SK-N-MC (cell line): Measurements from ENCODE around the gene ATP6V0A1.
A peak's percentile ranks its signal among the peaks of the same experiment; 100 is the strongest.
"Not testable (repeated sequence)": the region's sequence is repeated elsewhere in the genome, so short reads cannot be mapped to it uniquely, and the experiment has no call there.

Experiments
- DNase-seq: peaks from one replicate; pipeline ENCODE4 v3.0.0-alpha.2; 2011; ENCODE audit warnings: low read depth, low spot score
- H3K27ac ChIP-seq: fragments of 200-600 bp; sonication (generic); 2 replicates; pipeline ENCODE4 v1.5.1; 2016; ENCODE audit warnings: mixed run types
- H3K36me3 ChIP-seq: fragments of 200-600 bp; sonication (generic); 2 replicates; pipeline ENCODE4 v1.6.1; 2017; ENCODE audit warnings: antibody characterized with exemption, low read length, mixed read lengths; ENCODE audit not compliant: insufficient read depth
- H3K4me3 ChIP-seq: fragments of 200-600 bp; sonication (generic); 2 replicates; pipeline ENCODE4 v1.5.1; 2016
- H3K9ac ChIP-seq: fragments of 200-600 bp; sonication (generic); 2 replicates; pipeline ENCODE4 v1.8.0; 2017; ENCODE audit warnings: mixed run types, mixed read lengths; ENCODE audit not compliant: insufficient read length
- H3K9me3 ChIP-seq: fragments of 200-600 bp; sonication (generic); 2 replicates; pipeline ENCODE4 v1.6.1; 2017; ENCODE audit warnings: low read depth, mild to moderate bottlenecking, antibody characterized with exemption, low read length, moderate library complexity, mixed read lengths
- EZH2 ChIP-seq: fragments of 200-600 bp; sonication (generic); IDR thresholded peaks from one replicate; pipeline ENCODE4 v1.6.1; 2017; ENCODE audit warnings: antibody characterized with exemption
- FOXP2 ChIP-seq: optimal IDR thresholded peaks from 2 replicates; pipeline ENCODE3; 2011; ENCODE audit warnings: mild to moderate bottlenecking, moderate library complexity; ENCODE audit not compliant: insufficient read depth; ENCODE audit errors: extremely low read length, control extremely low read depth
- POLR2AphosphoS5 ChIP-seq: IDR thresholded peaks from 2 replicates; pipeline ENCODE4 v1.6.1; 2012; ENCODE audit warnings: mild to moderate bottlenecking, low read depth, low read length, borderline replicate concordance

Gene ATP6V0A1

GRCh38 chr17:42458497-42459255, at the start of gene ATP6V0A1:
ATP6V0A1 (plus strand) TSS chr17:42458878; CDS start chr17:42460895, 2,017 bp downstream.
- no peaks in the 10 kb centered on the region for H3K9me3 ChIP-seq
- TF ChIP-seq POLR2AphosphoS5 (peak; percentile 78), FOXP2 (no peak)
- peak within 1 kb of the TSS; percentile 51 for H3K27ac ChIP-seq
- H3K9ac ChIP-seq, result peak within 1 kb of the TSS; percentile 75
- DNase-seq, result no peak
- H3K36me3 ChIP-seq, result no peaks in the 10 kb centered on the region
- H3K4me3 ChIP-seq, result peak within 1 kb of the TSS; percentile 89

GRCh38 chr17:42409523-42410318, 49.0 kb upstream of the ATP6V0A1 start:
- Histone ChIP-seq H3K27ac (no peak overlapping the region), H3K9ac (no peak overlapping the region), H3K9me3 (no peaks in the 10 kb centered on the region), H3K4me3 (no peak overlapping the region), H3K36me3 (no peaks in the 10 kb centered on the region)
- DNase-seq, result no peak
- TF ChIP-seq EZH2 (no peak), FOXP2 (no peak), POLR2AphosphoS5 (no peak)

- Histone ChIP-seq H3K36me3 (no peaks in the 10 kb centered on the region), H3K9me3 (no peaks in the 10 kb centered on the region), H3K27ac (no peak overlapping the region), H3K9ac (no peak overlapping the region), H3K4me3 (no peak overlapping the region)
- no peak for DNase-seq
- TF ChIP-seq POLR2AphosphoS5, result no peak
- no peak for TF ChIP-seq EZH2
- no peak for TF ChIP-seq FOXP2
These were observed 48.4 kb upstream of the ATP6V0A1 start for GRCh38 chr17:42410319-42410685.

GRCh38 chr17:42411361-42411760, 47.3 kb upstream of the ATP6V0A1 start:
- TF ChIP-seq EZH2 (no peak), POLR2AphosphoS5 (no peak), FOXP2 (no peak)
- no peaks in the 10 kb centered on the region for H3K36me3 ChIP-seq
- no peaks in the 10 kb centered on the region for H3K9me3 ChIP-seq
- H3K9ac ChIP-seq, result no peak overlapping the region
- no peak overlapping the region for H3K27ac ChIP-seq
- no peak overlapping the region for H3K4me3 ChIP-seq
- DNase-seq, result no peak

- Histone ChIP-seq H3K27ac (no peak overlapping the region), H3K9ac (no peak overlapping the region)
These were observed 46.6 kb upstream of the ATP6V0A1 start for GRCh38 chr17:42411905-42412679.

GRCh38 chr17:42413464-42414040, 45.1 kb upstream of the ATP6V0A1 start:
- H3K4me3 ChIP-seq, result no peak overlapping the region
- H3K9me3 ChIP-seq, result no peaks in the 10 kb centered on the region
- no peak overlapping the region for H3K9ac ChIP-seq
- no peak overlapping the region for H3K27ac ChIP-seq
- no peaks in the 10 kb centered on the region for H3K36me3 ChIP-seq
- no peak for TF ChIP-seq FOXP2
- no peak for TF ChIP-seq EZH2
- no peak for TF ChIP-seq POLR2AphosphoS5
- no peak for DNase-seq

More at GRCh38 chr17:42411905-42412679, 46.6 kb upstream of the ATP6V0A1 start:
- no peaks in the 10 kb centered on the region for H3K9me3 ChIP-seq
- no peak overlapping the region for H3K4me3 ChIP-seq
- no peak for DNase-seq
- H3K36me3 ChIP-seq, result no peaks in the 10 kb centered on the region
- TF ChIP-seq FOXP2 (no peak), POLR2AphosphoS5 (no peak), EZH2 (no peak)

GRCh38 chr17:42414704-42415409, 43.8 kb upstream of the ATP6V0A1 start:
- DNase-seq, result no peak
- Histone ChIP-seq H3K27ac (no peak overlapping the region), H3K9ac (no peak overlapping the region), H3K4me3 (no peak overlapping the region), H3K9me3 (no peaks in the 10 kb centered on the region), H3K36me3 (no peaks in the 10 kb centered on the region)
- TF ChIP-seq POLR2AphosphoS5 (no peak), EZH2 (no peak), FOXP2 (no peak)

GRCh38 chr17:42417981-42418380, 40.7 kb upstream of the ATP6V0A1 start:
- not testable (repeated sequence) for H3K27ac ChIP-seq, H3K4me3 ChIP-seq, H3K9ac ChIP-seq, H3K9me3 ChIP-seq, DNase-seq, H3K36me3 ChIP-seq

- Histone ChIP-seq H3K9me3 (no peaks in the 10 kb centered on the region), H3K4me3 (peak overlapping the region; percentile 84), H3K9ac (no peak overlapping the region), H3K36me3 (no peaks in the 10 kb centered on the region), H3K27ac (no peak overlapping the region)
- DNase-seq, result no peak
- TF ChIP-seq EZH2 (no peak), FOXP2 (no peak)
These were observed 37.6 kb upstream of the ATP6V0A1 start for GRCh38 chr17:42421136-42421506.
